ENCODE data around the gene A4GALT. TPM values are rescaled to one million over a fixed set of nuclear protein-coding genes. Genes with fewer than 3 reads are reported as not detected.
A peak's percentile ranks its signal among the peaks of the same experiment; 100 is the strongest.

A4GALT gene
- 9.0 and 11.2 TPM in 2 replicates for total RNA-seq

GRCh38 chr22:42720263-42721044, at the start of gene A4GALT:
A4GALT (minus strand) TSS chr22:42720870; CDS start chr22:42693951, 26,919 bp downstream.
- no peak for TF ChIP-seq CTCF (IDR thresholded peaks at IDR 0.05; ENCODE audit: insufficient read depth, low read depth, low read length)
- H3K4me3 ChIP-seq (ENCODE audit: low read depth, low read length) = peak within 1 kb of the TSS; percentile 70
- no peak for DNase-seq (ENCODE audit: low read depth)

GRCh38 chr22:42770448-42770726, 49.7 kb upstream of the A4GALT start:
- TF ChIP-seq CTCF (IDR thresholded peaks at IDR 0.05; ENCODE audit: insufficient read depth, low read depth, low read length) = no peak
- H3K4me3 ChIP-seq (ENCODE audit: low read depth, low read length) = peak overlapping the region; percentile 30
- DNase-seq (ENCODE audit: low read depth) = no peak

GRCh38 chr22:42769574-42770447, 49.1 kb upstream of the A4GALT start:
- H3K4me3 ChIP-seq (ENCODE audit: low read depth, low read length) = peak overlapping the region; percentile 30
- DNase-seq (ENCODE audit: low read depth) = peak; percentile 95
- no peak for TF ChIP-seq CTCF (IDR thresholded peaks at IDR 0.05; ENCODE audit: insufficient read depth, low read depth, low read length)

GRCh38 chr22:42769238-42769573, 48.5 kb upstream of the A4GALT start:
- no peak overlapping the region for H3K4me3 ChIP-seq (ENCODE audit: low read depth, low read length)
- no peak for DNase-seq (ENCODE audit: low read depth)
- TF ChIP-seq CTCF (IDR thresholded peaks at IDR 0.05; ENCODE audit: insufficient read depth, low read depth, low read length) = no peak

- DNase-seq (ENCODE audit: low read depth) = no peak
- H3K4me3 ChIP-seq (ENCODE audit: low read depth, low read length) = no peak overlapping the region
- TF ChIP-seq CTCF (IDR thresholded peaks at IDR 0.05; ENCODE audit: insufficient read depth, low read depth, low read length) = no peak
Observed at GRCh38 chr22:42768385-42769035, 47.8 kb upstream of the A4GALT start.

- H3K4me3 ChIP-seq (ENCODE audit: low read depth, low read length) = no peak overlapping the region
- TF ChIP-seq CTCF (IDR thresholded peaks at IDR 0.05; ENCODE audit: insufficient read depth, low read depth, low read length) = no peak
- no peak for DNase-seq (ENCODE audit: low read depth)
Observed at GRCh38 chr22:42766860-42767259, 46.2 kb upstream of the A4GALT start.

Data from fibroblast of villous mesenchyme (primary cell).